A549 (cell line): ENCODE measurements around the gene ADGRD1. TPM values are rescaled to one million over a fixed set of nuclear protein-coding genes. Genes with fewer than 3 reads are reported as not detected.

Experiments
- ATAC-seq, 2 experiments: fragments of 200-7000 bp in 1 of 2; fragments of >200 bp in 1 of 2; cut with Nextera tagmentation in 1 of 2; cut with Tn5 transposase in 1 of 2; 3 replicates each; pipeline versions ENCODE4 v1.8.0 to v1.9.1; 2018 to 2020; ENCODE audit warnings: mild to moderate bottlenecking in 1 of 2, moderate library complexity in 1 of 2
- CTCF ChIA-PET: fragments of 300-600 bp; sonication (Branson Sonifier 250); formaldehyde crosslinking; extraction: SDS; loops from one replicate; lab custom pipeline; 2021; ENCODE audit warnings: antibody characterized with exemption, inconsistent platforms; lab: Yijun Ruan, JAX
- POLR2A ChIA-PET: fragments of 350-600 bp; formaldehyde crosslinking; extraction: SDS; loops from one replicate; lab custom pipeline; 2021; ENCODE audit warnings: antibody characterized with exemption, inconsistent platforms; lab: Yijun Ruan, JAX
- DNase-seq, 2 experiments: peaks; one replicate each; pipeline versions ENCODE4 v3.0.0 to v3.0.0-alpha.2; 2011 to 2016; ENCODE audit warnings: low read depth in 1 of 2, low spot score in 1 of 2
- FAIRE-seq: peaks from 2 replicates; lab custom pipeline; 2011; peaks lifted over from hg19 to GRCh38; lab: Jason Lieb, UNC
- H3K27ac ChIP-seq, 2 experiments: fragments of >200 bp; sonication (Bioruptor Twin); formaldehyde crosslinking; 3 replicates each; pipeline ENCODE4 v1.5.1; 2016 to 2017
- H3K4me1 ChIP-seq: fragments of >200 bp; sonication (Bioruptor Twin); formaldehyde crosslinking; 3 replicates; pipeline ENCODE4 v1.6.1; 2016
- H3K4me2 ChIP-seq: fragments of >200 bp; sonication (Bioruptor Twin); formaldehyde crosslinking; 3 replicates; pipeline ENCODE4 v1.6.1; 2016
- H3K4me3 ChIP-seq: fragments of >200 bp; sonication (Bioruptor Twin); formaldehyde crosslinking; 3 replicates; pipeline ENCODE4 v1.5.1; 2016
- H3K9me3 ChIP-seq: fragments of >200 bp; sonication (Bioruptor Twin); formaldehyde crosslinking; 3 replicates; pipeline ENCODE4 v1.6.1; 2016
- BCL3 ChIP-seq: fragments of >200 bp; sonication (Bioruptor Twin); formaldehyde crosslinking; IDR thresholded peaks from 3 replicates; pipeline ENCODE4 v1.6.1; 2016
- BHLHE40 ChIP-seq: IDR thresholded peaks from 2 replicates; pipeline ENCODE4 v1.6.1; 2012; ENCODE audit warnings: low read depth, low read length, inconsistent platforms
- CHD2 ChIP-seq: fragments of 150-350 bp; IDR thresholded peaks from 2 replicates; pipeline ENCODE4 v1.6.1; 2014; ENCODE audit warnings: low read length; ENCODE audit not compliant: partially characterized antibody
- EHMT2 ChIP-seq: fragments of 200-600 bp; sonication (generic); IDR thresholded peaks from 2 replicates; pipeline ENCODE4 v1.6.1; 2016; ENCODE audit warnings: antibody characterized with exemption, low read depth, mild to moderate bottlenecking, moderate library complexity
- ESRRA ChIP-seq: fragments of 150-350 bp; IDR thresholded peaks from 2 replicates; pipeline ENCODE4 v1.6.1; 2014; ENCODE audit warnings: mild to moderate bottlenecking, low read length, borderline replicate concordance
- FOSL2 ChIP-seq, 2 experiments: fragments of 450-650 bp in 1 of 2; fragments of >200 bp in 1 of 2; sonication (Bioruptor Twin) in 1 of 2; formaldehyde crosslinking; IDR thresholded peaks; 2 replicates each; pipeline versions ENCODE4 v1.5.0 to v1.6.1; 2016 to 2020; ENCODE audit warnings: mild to moderate bottlenecking in 1 of 2, moderate library complexity in 1 of 2
- FOXS1 ChIP-seq: fragments of 250-450 bp; sonication (Bioruptor Pico); IDR thresholded peaks from 2 replicates; pipeline ENCODE4 v1.5.0; 2020; ENCODE audit warnings: mild to moderate bottlenecking, moderate library complexity
- HEYL ChIP-seq: fragments of 250-450 bp; sonication (Bioruptor Pico); IDR thresholded peaks from 2 replicates; pipeline ENCODE4 v1.8.0; 2021; ENCODE audit warnings: mild to moderate bottlenecking, moderate library complexity
- HMGXB4 ChIP-seq: fragments of 250-450 bp; sonication (Bioruptor Pico); IDR thresholded peaks from 2 replicates; pipeline ENCODE4 v1.5.0; 2021; ENCODE audit warnings: mild to moderate bottlenecking, moderate library complexity, borderline replicate concordance
- HOXB5 ChIP-seq: fragments of 250-450 bp; sonication (Bioruptor Pico); IDR thresholded peaks from 2 replicates; pipeline ENCODE4 v1.5.0; 2020; ENCODE audit warnings: mild to moderate bottlenecking, moderate library complexity
- JUN ChIP-seq, 2 experiments: fragments of >200 bp; sonication (Bioruptor Twin); formaldehyde crosslinking; IDR thresholded peaks; 2 replicates in 1 of 2; 3 replicates in 1 of 2; pipeline ENCODE4 v1.6.1; 2016 to 2017
- MAFK ChIP-seq: fragments of 450-650 bp; IDR thresholded peaks from 2 replicates; pipeline ENCODE4 v1.6.1; 2014; ENCODE audit not compliant: partially characterized antibody
- NFE2L2 ChIP-seq: fragments of 150-350 bp; conservative IDR thresholded peaks from 2 replicates; pipeline ENCODE4 v1.6.1; 2014; ENCODE audit warnings: low read length
- PHF8 ChIP-seq: fragments of 200-600 bp; sonication (generic); IDR thresholded peaks from 2 replicates; pipeline ENCODE4 v1.6.1; 2016; ENCODE audit warnings: low read depth, mild to moderate bottlenecking, antibody characterized with exemption, moderate library complexity, borderline replicate concordance
- RAD21 ChIP-seq, 2 experiments: fragments of >200 bp in 1 of 2; sonication (Bioruptor Twin) in 1 of 2; formaldehyde crosslinking in 1 of 2; IDR thresholded peaks in 1 of 2; conservative IDR thresholded peaks in 1 of 2; 2 replicates in 1 of 2; 3 replicates in 1 of 2; pipeline ENCODE4 v1.6.1; 2012 to 2018; ENCODE audit warnings: inconsistent platforms in 1 of 2
- RARB ChIP-seq: fragments of 250-450 bp; sonication (Bioruptor Pico); IDR thresholded peaks from 2 replicates; pipeline ENCODE4 v1.8.0; 2021; ENCODE audit warnings: mild to moderate bottlenecking, moderate library complexity
- SMC3 ChIP-seq: fragments of >200 bp; sonication (Bioruptor Twin); formaldehyde crosslinking; IDR thresholded peaks from 3 replicates; pipeline ENCODE4 v1.6.1; 2018; ENCODE audit warnings: inconsistent platforms
- TFCP2L1 ChIP-seq: fragments of 250-450 bp; sonication (Bioruptor Pico); IDR thresholded peaks from 2 replicates; pipeline ENCODE4 v1.5.0; 2021; ENCODE audit warnings: mild to moderate bottlenecking
- USF2 ChIP-seq: fragments of 450-650 bp; IDR thresholded peaks from 2 replicates; pipeline ENCODE4 v1.6.1; 2014; ENCODE audit warnings: antibody characterized with exemption
- ZFP36 ChIP-seq: fragments of 450-650 bp; IDR thresholded peaks from 2 replicates; pipeline ENCODE4 v1.6.1; 2014; ENCODE audit warnings: borderline replicate concordance; ENCODE audit not compliant: partially characterized antibody
- ZNF302 ChIP-seq: fragments of 250-450 bp; sonication (Bioruptor Pico); IDR thresholded peaks from 2 replicates; pipeline ENCODE4 v1.9.0; 2021; ENCODE audit warnings: inconsistent platforms, mild to moderate bottlenecking, moderate library complexity
- ZSCAN20 ChIP-seq: fragments of 250-450 bp; sonication (Bioruptor Pico); IDR thresholded peaks from 2 replicates; pipeline ENCODE4 v1.8.0; 2022; ENCODE audit warnings: mild to moderate bottlenecking, moderate library complexity
- WGBS: methylation state at CpG from one replicate; pipeline ENCODE4 v1.1.6; 2017; ENCODE audit errors: missing lambda C conversion rate; 5-methylcytosine and 5-hydroxymethylcytosine counted together
- polyA plus RNA-seq, 4 experiments: library from polyadenylated mRNA; depleted of rRNA in 3 of 4; stranded (reverse); fragments of >200 nt; fragmentation: RNase III in 1 of 4; extraction: RNeasy Plus Mini Kit Qiagen cat#74134 plus additional on column Dnase treatment in 1 of 4; gene quantifications; 2 replicates in 3 of 4; 3 replicates in 1 of 4; pipeline ENCODE4 v1.2.3, GENCODE V29; 2011 to 2017

The ADGRD1 gene
- polyA plus RNA-seq, 2 of the 4 experiments (the other 2 are of a cell fraction) = 0.36 to 1.5 TPM

GRCh38 chr12:131188131-131189050, 234.7 kb downstream of the ADGRD1 start:
- Histone ChIP-seq H3K27ac (no peak overlapping the region), H3K4me2 (no peak overlapping the region), H3K4me3 (no peak overlapping the region), H3K9me3 (peaks cover 20% of the 10 kb centered on the region), H3K4me1 (no peaks in the 10 kb centered on the region)
- FAIRE-seq (no peak), DNase-seq (no peak), ATAC-seq (no peak)
- WGBS = 88% methylated on average over 6 of the region's 6 CpGs
- POLR2A ChIA-PET = no interaction called here
- no peak for TF ChIP-seq JUN (IDR thresholded peaks at IDR 0.05)
- TF ChIP-seq NFE2L2 = no peak
- TF ChIP-seq CHD2 = no peak
- no peak for TF ChIP-seq TFCP2L1
- CTCF ChIA-PET = interaction anchor here (2.0 kb wide), 1 partner anchor 56 kb away, joined by 4 read pairs; no protein-coding TSS in a partner anchor

GRCh38 chr12:131189781-131190180, 236.1 kb downstream of the ADGRD1 start:
- ATAC-seq (no peak), FAIRE-seq (no peak), DNase-seq (no peak)
- CTCF ChIA-PET = interaction anchor here (1.3 to 2.0 kb wide), 2 partner anchors 38 to 57 kb away, joined by 3 to 4 read pairs; no protein-coding TSS in a partner anchor
- H3K4me2 ChIP-seq = no peak overlapping the region
- 100% methylated on average over 1 of the region's 1 CpG for WGBS
- no peak overlapping the region for H3K4me3 ChIP-seq
- no peak overlapping the region for H3K27ac ChIP-seq
- TF ChIP-seq BHLHE40 = no peak
- no peak for TF ChIP-seq MAFK
- TF ChIP-seq CHD2 = no peak
- TF ChIP-seq HMGXB4 (CRISPR knock-in tag) = no peak
- no peak for TF ChIP-seq HEYL (CRISPR knock-in tag)
- TF ChIP-seq EHMT2 = no peak
- no peak for TF ChIP-seq ZFP36
- no peak for TF ChIP-seq PHF8
- no peak for TF ChIP-seq USF2
- TF ChIP-seq RARB (CRISPR knock-in tag) = no peak
- no peak for TF ChIP-seq ESRRA
- TF ChIP-seq FOXS1 (CRISPR knock-in tag) = no peak
- TF ChIP-seq SMC3 = no peak
- no peak for TF ChIP-seq ZSCAN20 (CRISPR knock-in tag)
- TF ChIP-seq HOXB5 (CRISPR knock-in tag) = no peak
- no peak for TF ChIP-seq ZNF302 (CRISPR knock-in tag)
- no peak for TF ChIP-seq FOSL2 (IDR thresholded peaks at IDR 0.05)
- no peak for TF ChIP-seq FOSL2 (CRISPR knock-in tag; IDR thresholded peaks at IDR 0.05)
- TF ChIP-seq BCL3 = no peak
- no peak for TF ChIP-seq RAD21 (conservative IDR thresholded peaks at IDR 0.05 in 1 of 2, IDR thresholded peaks at IDR 0.05 in 1 of 2)
- H3K4me1 ChIP-seq = no peaks in the 10 kb centered on the region
- POLR2A ChIA-PET = no interaction called here
- peaks cover 10% of the 10 kb centered on the region for H3K9me3 ChIP-seq
